Measurements from ENCODE around the gene GJB5. TPM values are rescaled to one million over a fixed set of nuclear protein-coding genes. Genes with fewer than 3 reads are reported as not detected.
"Not testable (repeated sequence)": the region's sequence is repeated elsewhere in the genome, so short reads cannot be mapped to it uniquely, and the experiment has no call there.

GJB5 gene
- 18.0 TPM for total RNA-seq

GRCh38 chr1:34754964-34755637, at the start of gene GJB5:
GJB5 (plus strand) TSS chr1:34755047; CDS start chr1:34757331, 2,284 bp downstream.
- no peak for DNase-seq

DNA sequence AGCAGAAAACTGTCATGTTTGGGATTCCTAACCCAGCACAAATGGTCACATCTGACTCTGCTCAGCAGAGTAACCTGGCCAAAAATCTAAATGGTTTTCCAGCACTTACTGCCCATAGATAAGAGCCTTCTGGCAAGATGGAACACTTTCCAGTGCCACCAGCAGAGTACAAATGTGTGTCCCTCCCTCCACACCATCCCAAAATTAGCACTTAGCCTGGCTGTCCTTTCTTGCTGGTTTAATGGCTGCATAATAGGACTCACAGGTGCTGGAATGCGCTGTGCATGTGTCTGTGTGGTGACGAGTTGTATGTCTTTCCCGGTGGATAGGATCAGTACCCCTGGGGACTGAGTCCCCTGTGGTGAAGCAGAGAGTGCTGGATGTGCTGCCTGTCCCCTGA, 49.8 kb upstream of the GJB5 start:
- DNase-seq = no peak

- no peak for DNase-seq
Measured at GRCh38 chr1:34708106-34708505, 46.7 kb upstream of the GJB5 start.

GRCh38 chr1:34709547-34709946, 45.3 kb upstream of the GJB5 start:
- DNase-seq = no peak

- DNase-seq = no peak
Measured at GRCh38 chr1:34710812-34711211, 44.0 kb upstream of the GJB5 start.

DNA sequence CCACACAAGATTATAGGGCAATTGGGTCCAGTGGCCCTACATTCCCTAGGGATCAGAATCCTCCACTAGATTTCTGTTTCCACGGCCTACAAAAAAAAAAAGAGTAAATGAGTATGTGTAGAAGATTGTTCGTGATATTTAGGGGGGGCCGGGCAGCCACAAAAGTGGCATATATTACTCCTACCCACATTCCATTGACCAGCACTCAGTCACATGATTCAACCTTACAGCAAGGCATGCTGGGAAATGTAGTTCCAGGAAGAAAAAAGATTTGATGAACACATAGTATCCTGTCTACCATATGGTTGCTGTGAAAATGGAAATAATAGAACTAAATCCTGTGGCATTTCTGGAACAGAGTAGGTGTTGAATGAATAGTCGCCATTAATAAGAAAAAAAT, 43.4 kb upstream of the GJB5 start:
- no peak for DNase-seq

DNA sequence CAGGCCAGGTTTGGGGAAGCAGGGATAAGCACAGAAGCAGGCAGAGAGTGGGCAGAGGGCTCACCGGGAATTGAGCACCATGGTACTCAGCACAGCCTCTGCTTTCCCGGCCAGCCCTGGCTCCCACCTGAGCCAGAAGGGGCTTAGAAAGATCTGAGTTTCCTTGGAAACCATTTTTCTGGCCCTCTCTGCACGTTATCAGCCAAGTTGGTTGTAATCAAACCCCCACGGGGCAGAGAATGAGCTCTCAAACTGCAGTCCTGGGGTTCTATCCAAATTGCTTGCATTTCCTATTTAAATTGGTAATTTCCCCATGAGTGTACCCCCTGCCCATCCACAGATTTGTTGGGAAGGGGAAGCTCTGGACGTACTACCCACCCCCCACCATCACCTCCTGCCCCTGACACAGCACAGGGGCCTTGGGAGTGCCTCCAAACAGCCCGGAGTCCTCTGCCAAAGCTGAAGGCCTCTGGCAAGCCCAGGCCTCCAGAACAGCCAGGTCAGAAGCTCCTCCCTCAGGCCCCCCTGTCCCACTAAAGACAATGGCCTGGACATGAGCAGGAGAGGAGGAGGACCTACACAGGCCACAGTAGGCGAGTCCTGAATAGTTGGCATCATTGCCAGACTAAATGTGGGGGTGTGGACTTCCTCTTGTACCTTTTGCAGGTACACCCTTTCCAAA, 42.7 kb upstream of the GJB5 start:
- DNase-seq = no peak

DNA sequence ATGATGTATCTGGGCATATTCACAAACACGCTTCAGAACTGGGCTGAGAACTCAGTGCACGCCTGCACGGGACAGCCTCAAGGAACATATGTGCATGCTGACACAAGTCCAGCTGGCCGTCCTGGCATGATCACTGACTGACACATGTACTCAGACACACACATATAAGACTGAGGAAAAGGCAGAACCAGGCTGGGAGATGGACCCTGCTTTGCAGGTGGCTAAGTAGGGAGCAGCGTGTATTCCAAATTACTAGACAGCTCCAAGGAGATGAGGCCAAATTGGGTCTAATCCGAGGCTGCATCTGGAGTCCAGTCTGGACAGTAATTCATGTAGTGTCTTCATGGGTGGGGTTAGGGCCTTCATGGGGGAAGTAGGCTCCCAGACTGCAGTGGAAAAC, 41.4 kb upstream of the GJB5 start:
- DNase-seq = peak; percentile 9

GRCh38 chr1:34714386-34714785, 40.5 kb upstream of the GJB5 start:
- no peak for DNase-seq

- DNase-seq = no peak
Measured at GRCh38 chr1:34715139-34715538, 39.7 kb upstream of the GJB5 start.

DNA sequence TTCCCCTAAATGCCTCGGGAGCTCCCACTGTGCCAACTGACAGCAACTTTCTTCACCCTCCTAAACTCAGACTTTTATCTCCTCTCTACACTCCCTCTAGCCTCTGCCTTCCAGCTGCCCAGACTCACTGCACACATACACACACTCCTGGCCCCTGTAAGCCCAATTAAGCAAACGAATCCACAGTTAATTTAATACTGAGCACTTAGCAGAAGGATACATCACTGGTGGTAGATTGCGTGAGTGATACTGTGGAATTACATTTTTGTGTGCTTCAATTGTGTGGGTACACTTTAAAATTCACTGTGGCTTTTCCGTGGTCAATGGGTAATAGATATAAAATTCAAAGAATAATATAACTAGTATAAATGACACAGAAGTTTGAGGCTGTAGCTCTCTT, 33.6 kb upstream of the GJB5 start:
- DNase-seq = no peak

GRCh38 chr1:34721646-34722355, 33.0 kb upstream of the GJB5 start:
- DNase-seq = no peak

DNA sequence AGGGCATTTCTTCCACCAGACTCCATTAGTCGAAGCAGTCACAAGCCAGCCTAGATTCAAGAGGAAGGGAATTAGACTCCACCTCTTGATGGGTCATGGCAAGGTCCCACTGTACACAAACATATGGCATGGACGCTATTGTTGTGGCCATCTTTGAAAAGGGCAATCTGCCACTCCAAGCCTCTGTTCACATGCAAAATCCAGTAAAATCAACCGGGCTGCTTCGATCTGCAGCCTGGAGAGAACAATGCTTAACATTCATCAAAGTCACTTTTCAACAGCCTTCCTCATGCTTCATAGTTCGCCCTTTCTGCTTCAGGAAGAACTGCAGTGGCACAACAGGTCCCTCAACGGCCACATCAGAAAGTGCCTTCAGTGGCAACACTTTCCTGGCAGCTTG, 28.0 kb upstream of the GJB5 start:
- no peak for DNase-seq

DNA sequence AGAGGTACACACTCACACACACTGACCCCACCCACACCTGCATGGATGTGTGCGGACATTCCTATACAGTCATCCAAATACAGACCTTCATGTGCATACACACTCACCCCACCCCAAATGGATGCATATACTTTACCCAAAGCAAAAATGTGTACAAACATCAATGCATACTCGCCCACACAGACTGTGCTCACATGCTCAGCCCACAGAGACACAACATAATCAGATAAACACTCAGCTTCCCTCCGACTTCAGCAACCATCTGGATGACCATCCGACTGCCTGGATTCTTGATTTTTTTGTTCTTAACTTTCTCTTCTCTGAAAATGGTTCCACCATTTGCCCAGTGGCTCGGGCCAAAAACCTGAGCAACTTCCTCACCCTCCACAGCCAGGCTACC, 24.4 kb upstream of the GJB5 start:
- DNase-seq = no peak

- DNase-seq = not testable (repeated sequence)
Measured at GRCh38 chr1:34732831-34733230, 22.0 kb upstream of the GJB5 start.

- DNase-seq = no peak
Measured at GRCh38 chr1:34736692-34737091, 18.2 kb upstream of the GJB5 start.

DNA sequence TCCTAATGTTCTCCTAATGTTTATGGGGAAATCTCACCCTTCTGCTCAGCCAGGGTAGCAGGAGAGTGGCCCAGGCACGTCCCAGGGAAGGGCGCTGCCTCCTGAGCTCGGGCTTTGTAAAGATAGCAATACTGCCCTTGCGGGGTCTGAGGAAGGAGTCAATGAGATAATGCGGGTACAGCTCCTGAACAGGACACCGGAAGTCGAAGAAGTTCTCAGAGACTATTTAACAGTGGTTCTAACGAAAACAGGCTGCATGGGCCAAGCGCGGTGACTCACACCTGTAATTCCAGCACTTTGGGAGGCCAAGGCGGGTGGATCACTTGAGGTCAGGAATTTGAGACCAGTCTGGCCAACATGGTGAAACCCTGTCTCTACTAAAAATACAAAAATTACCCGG, 17.6 kb upstream of the GJB5 start:
- DNase-seq = not testable (repeated sequence)

GRCh38 chr1:34739613-34740012, 15.2 kb upstream of the GJB5 start:
- DNase-seq = no peak

- no peak for DNase-seq
Measured at GRCh38 chr1:34740161-34740868, 14.5 kb upstream of the GJB5 start.

DNA sequence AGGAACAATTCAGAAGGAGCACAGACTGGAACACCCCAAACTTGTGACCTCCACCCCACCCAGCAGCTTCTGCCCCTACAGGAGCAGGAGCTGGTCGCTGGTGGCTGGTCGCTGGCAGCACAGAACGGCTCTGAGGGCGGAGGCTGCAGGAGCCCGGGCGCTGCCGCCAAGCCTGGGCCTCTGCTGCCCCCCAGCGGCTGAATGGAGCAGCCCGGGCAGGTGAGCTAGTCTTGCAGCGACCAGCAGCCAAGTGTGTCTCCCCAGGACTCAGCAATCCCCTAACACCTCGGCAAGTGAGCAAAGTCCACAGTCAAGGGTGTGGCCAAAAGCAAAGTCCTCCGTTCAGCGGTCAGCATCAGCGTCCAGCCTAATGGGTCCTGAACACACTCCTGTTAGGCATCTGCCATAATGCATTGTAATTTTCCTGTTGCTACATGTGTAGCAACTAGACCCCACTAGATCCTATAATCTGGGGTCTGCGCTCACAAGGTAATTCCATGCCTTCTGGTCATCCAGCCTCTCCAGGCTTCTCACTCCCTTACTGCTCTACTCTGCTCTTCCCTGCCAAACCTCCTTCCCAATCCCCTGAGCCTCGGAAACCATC, 12.1 kb upstream of the GJB5 start:
- DNase-seq = peak; percentile 4

DNA sequence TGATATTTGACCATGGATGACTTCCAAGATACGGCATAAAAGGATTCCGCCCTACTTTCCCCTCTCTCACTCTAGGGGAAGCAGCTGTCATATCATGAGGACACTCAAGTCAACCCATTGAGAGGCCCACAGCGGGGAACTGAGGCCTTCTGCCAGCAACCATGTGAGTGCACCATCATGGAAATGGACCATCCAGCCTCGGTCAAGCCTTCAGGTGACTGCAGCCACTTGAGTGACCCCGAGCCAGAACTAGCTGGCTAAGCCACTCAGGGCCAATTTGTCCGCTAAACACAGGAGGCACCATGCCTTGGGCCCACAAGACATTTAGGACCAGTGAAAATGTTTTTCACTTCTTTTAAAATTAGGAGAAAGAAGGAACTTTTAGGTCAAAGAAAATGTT, 11.1 kb upstream of the GJB5 start:
- no peak for DNase-seq

GRCh38 chr1:34744851-34745250, 10.0 kb upstream of the GJB5 start:
- DNase-seq = no peak

DNA sequence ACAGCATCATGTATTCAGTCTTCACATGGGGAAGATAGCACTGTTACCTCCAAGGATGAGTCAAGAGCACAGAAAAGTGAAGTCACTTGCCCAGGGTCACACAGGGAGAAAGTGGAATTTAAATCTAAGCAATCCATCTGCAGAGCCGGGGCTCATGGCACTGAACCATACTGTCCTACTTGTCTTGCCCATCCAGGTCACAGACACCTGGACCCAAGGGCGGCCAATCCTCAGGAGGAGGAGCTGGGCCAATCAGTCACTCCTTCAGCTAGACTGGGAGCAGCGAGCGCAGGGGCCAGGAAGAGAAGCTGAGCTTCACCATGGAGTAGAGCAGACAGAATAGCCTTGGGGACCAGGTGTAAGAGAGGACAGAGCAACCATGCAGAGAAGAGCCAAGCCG, 9.2 kb upstream of the GJB5 start:
- DNase-seq = no peak

Measured in skin of body (tissue), 2 donors.